HG02610 (cell line): ENCODE results near the gene DCLK1.
"Not testable (repeated sequence)": the region's sequence is repeated elsewhere in the genome, so short reads cannot be mapped to it uniquely, and the experiment has no call there.

Experiments
- ATAC-seq: cut with Tn5 transposase; IDR thresholded peaks from one replicate; pipeline ENCODE4 v1.9.1; 2021; ENCODE audit warnings: mild to moderate bottlenecking, moderate library complexity; ENCODE audit not compliant: unreplicated experiment

DCLK1 gene

DNA sequence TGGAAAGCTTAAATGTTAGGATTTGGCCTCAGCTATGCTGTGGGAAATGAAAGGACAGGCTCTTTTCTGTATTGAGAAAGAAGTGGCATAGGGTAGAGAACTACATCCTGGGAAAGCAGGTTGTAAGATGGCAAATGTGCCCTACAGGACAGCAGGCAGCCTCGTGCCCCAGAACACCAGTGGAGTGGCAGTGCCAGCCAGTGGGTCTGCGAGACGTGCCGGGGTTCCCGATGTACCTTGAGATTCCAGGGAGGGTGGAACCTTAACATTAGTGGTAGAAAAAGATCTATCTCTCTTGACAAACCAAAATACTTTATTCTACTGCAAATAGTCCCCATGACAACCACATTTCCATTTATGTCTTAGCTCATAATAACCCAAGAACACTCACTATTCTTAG lies 42.7 kb downstream of the DCLK1 start:
- ATAC-seq: no peak

DNA sequence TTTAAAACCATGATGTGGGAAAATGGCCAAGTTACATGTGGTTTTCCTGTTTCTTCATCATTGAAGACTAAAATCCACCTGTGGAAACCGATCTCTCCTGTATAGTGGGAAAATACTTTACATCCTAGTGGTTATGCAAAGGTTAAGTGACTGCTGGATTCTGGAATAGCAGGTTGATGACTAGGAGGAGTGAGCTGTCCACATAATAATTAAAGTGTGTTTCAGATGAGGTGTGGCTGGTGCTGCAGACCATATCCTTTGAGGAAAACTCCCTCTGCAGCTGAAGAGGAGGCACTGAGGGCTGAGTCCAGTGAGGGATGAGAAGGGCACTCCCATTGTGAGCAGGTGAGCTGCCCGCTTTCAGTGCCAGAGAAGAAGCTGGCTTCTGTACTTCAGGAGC lies 43.2 kb downstream of the DCLK1 start:
- no peak for ATAC-seq

DNA sequence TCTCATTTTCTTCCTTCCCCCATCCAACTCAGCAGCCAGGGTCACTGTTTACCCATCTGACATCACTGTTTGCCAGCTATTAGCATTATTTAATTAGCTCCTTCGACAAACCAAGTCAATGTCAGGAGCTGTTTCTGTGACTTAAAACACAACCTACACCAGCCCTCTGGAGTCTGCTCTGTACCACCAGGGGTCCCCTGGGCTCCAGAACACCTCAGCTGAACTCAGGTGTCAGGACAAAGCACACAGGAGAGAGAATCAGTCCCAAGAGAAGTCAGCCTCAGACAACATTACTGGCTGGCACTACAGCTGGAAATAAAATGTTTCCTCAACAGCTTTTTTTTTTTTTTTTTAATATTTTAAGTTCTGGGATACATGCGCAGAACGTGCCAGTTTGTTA lies 45.1 kb downstream of the DCLK1 start:
- no peak for ATAC-seq

GRCh38 chr13:36084131-36084530 lies 47.1 kb downstream of the DCLK1 start:
- ATAC-seq: no peak

DNA sequence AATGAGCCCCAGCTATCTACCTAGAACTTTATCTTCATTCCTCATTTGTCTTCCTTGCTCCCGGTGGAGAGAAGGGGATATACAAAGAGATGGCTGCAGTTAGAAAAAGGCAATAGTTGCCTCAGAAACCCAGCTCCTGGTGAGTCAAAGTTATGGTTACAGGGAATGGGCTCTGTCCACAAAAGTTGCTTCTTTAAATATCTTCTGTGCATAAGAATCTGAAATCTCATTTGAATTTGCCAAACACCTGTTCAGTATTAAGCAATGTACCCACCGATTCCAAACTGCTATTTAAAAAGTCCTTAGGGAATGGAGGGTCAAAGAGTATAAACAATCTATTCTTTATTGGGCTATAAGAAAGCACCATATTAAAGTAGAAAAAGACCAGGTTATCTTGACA lies 48.4 kb downstream of the DCLK1 start:
- no peak for ATAC-seq

DNA sequence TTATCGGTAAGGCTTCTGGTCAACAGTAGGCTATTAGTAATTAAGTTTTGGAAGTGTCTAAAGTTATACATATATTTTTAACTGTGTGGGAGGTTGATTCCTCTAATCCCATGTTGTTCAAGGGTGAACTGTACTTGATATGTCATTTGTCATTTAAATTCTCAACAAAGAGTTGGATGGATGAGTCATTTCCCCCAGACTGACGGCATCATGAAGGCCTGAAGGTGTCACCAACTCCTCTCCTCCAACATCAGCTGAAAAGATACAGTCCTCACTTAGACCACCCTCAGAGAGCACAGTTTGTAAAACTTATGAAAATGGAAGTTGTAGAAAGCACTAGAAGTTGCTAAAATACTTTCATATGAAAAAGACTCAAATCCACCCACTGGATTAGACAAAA lies 48.8 kb downstream of the DCLK1 start:
- ATAC-seq: no peak

DNA sequence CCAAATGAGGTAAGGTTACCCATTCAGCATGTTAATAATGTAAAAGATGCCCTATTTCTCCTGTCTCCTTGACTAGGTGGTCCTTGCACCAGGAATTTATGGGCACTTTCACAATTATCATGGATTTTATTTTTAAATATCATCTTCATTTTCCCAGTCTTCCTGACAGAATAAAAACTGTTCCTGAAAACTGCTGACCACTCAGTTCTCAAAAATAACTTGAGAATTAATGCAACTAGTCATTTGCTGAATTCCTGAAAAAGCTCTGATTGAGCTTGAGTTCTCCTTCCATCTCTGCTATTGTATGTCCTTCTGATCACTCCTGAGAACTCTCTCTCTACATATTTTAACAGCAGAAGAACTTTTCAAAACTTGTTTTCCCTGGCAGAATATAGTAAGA lies 55.0 kb downstream of the DCLK1 start:
- ATAC-seq: no peak

DNA sequence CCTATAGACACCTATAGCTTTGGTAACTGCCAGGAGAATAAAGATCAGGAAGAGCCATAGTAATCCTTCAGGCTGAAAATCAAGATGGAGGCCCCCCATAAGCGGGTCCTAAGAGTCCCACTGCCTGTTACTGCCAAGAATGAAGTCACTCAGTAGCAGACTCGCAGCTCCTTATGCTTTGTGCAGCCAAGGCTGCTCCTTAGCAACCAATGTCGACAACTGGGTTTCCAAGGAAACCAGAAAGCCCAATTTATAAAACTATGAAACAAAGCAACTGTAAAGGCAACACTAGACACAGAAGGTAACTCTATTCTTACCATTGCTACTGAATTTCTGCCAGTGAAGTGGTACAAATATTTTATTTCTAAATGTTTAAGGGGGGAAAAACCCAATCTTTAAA lies 56.5 kb downstream of the DCLK1 start:
- ATAC-seq: no peak

- ATAC-seq: no peak
These were observed 58.8 kb downstream of the DCLK1 start for GRCh38 chr13:36072152-36072935.

- ATAC-seq: not testable (repeated sequence)
These were observed 60.5 kb downstream of the DCLK1 start for GRCh38 chr13:36070504-36071192.

DNA sequence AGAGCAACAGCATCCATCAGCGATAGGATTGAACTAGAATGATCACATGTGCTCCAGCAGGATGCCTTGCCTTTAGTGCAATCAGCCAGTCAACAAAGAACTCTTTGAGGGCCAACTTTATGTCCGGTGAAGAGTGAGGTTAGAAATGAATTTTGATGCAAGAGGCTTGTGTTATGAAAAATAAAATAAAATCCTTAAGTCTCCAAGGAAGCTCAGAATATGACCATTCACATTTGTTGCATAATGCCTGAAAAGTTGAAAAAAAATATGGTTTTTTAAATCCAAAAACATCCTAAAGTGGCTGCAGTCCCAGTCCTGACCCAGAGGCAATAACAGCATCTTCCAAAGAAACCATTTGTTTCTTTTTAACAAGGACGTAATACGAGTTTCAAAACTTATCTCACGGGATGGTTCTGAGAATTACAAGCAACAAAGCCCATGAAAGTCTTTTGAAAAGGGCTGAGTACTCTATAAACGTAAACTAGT lies 61.3 kb downstream of the DCLK1 start:
- no peak for ATAC-seq

- ATAC-seq: no peak
These were observed 62.2 kb downstream of the DCLK1 start for GRCh38 chr13:36068991-36069390.

DNA sequence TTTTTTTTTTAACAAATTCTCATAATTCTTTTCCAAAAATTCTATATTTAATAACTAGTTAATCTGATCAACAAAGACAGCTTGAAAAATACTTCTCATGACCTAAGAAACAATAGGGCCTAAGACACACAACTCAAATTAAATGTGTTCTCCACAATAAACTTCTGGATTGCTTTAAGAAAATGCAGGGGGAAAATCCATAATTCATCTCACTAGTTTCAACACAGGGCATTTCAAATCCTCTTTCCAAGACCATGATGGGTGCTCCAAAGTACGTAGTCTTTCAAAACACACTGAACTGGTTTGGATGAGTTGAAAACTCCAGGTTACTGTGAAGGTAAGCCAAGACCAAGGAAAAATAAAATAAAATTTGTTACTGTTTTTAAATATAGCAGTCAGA lies 62.6 kb downstream of the DCLK1 start:
- ATAC-seq: no peak

GRCh38 chr13:36067746-36068381 lies 63.3 kb downstream of the DCLK1 start:
- ATAC-seq: no peak

DNA sequence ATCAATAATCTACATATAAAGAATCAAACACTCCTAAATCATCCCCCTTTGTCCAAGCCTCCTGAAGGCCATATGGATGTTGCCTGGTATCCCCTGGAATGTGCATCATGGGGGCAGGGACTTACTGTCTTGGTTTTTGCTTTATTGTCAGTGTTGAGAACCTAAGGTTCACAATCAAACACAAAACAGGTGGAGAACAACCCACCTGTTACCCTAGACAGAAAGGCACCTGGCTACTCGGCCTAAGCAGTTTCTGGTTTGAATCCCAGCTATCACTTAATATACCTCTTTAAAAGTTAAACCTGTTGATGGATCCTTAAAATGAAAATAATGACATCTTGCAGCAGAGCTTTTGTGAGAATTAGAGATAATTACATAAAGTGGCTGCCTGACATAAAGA lies 68.9 kb downstream of the DCLK1 start:
- no peak for ATAC-seq

GRCh38 chr13:36061621-36062020 lies 69.6 kb downstream of the DCLK1 start:
- no peak for ATAC-seq

- ATAC-seq: no peak
These were observed 70.1 kb downstream of the DCLK1 start for GRCh38 chr13:36061054-36061453.

DNA sequence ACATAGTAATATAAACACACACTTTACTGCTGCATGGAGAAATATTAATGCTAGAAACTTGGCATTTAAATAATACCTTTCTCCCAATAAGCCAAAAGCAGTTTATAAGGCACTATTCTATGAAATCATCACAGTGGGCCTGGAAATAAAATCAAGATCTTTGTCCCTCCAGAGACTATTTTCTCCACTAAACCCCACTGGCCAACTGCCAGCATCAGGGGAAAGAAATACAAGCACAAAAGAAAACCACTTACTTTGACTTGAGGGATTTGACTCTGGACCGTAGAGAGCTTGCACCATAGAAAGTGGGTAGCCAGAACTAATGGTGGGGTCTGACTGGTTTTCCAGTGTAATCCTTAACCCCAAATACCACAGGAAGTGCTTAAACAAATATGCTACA lies 71.9 kb downstream of the DCLK1 start:
- ATAC-seq: no peak

GRCh38 chr13:36058116-36058515 lies 73.1 kb downstream of the DCLK1 start:
- no peak for ATAC-seq

GRCh38 chr13:36057547-36057946 lies 73.6 kb downstream of the DCLK1 start:
- ATAC-seq: no peak

DNA sequence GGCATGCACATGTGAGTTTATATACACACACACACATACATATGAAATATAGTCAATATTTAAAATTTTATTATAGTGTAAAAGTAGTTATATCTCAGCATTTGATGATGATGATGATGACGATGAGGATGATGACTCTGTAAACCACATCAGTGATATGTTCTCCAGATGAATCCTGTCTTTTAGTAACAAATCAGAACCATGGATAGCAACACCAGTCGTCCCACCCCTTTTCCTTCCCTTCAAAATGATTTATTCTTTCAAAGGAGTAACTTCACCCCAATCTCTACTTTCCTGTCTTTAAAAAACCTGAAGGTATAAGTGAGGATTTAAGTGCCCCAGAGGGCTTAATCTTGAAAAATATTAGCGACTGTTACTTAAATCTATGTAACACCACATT lies 74.1 kb downstream of the DCLK1 start:
- ATAC-seq: no peak

- ATAC-seq: no peak
These were observed 75.8 kb downstream of the DCLK1 start for GRCh38 chr13:36055366-36055765.
